H1 (cell line): Measurements from ENCODE around the gene LRRC2. TPM values are rescaled to one million over a fixed set of nuclear protein-coding genes. Genes with fewer than 3 reads are reported as not detected.
A peak's percentile ranks its signal among the peaks of the same experiment; 100 is the strongest.

ENCODE experiments used
- CTCF ChIA-PET: fragments of 300-600 bp; sonication (Branson Sonifier 250); formaldehyde crosslinking; loops from one replicate; lab custom pipeline; 2021; ENCODE audit not compliant: partially characterized antibody; lab: Charles Lee
- POLR2A ChIA-PET: fragments of 300-600 bp; sonication (Branson Sonifier 250); formaldehyde crosslinking; loops from one replicate; lab custom pipeline; 2021; ENCODE audit warnings: inconsistent platforms; ENCODE audit not compliant: partially characterized antibody; lab: Charles Lee
- DNase-seq, 2 experiments: peaks; one replicate each; pipeline versions ENCODE4 v3.0.0 to v3.0.0-alpha.2; 2010 to 2022; ENCODE audit warnings: low spot score in 2 of 2, low read depth in 1 of 2, mixed read lengths in 1 of 2
- FAIRE-seq: peaks from 2 replicates; lab custom pipeline; 2011; peaks lifted over from hg19 to GRCh38; lab: Jason Lieb, UNC
- H2AFZ ChIP-seq: 2 replicates; pipeline ENCODE4 v1.8.1; 2012; ENCODE audit warnings: low read length, inconsistent platforms
- H2AK5ac ChIP-seq: 2 replicates; pipeline ENCODE4 v1.6.1; 2013; ENCODE audit warnings: low read depth, low read length
- H2BK120ac ChIP-seq: replicated peaks from 2 replicates; pipeline ENCODE3; 2013; ENCODE audit warnings: low read depth, low read length, inconsistent platforms
- H2BK12ac ChIP-seq: 2 replicates; pipeline ENCODE4 v1.6.1; 2013; ENCODE audit warnings: low read depth, low read length
- H2BK15ac ChIP-seq: 2 replicates; pipeline ENCODE4 v1.6.1; 2013; ENCODE audit warnings: low read length
- H2BK20ac ChIP-seq: 2 replicates; pipeline ENCODE4 v1.6.1; 2013; ENCODE audit warnings: low read length
- H2BK5ac ChIP-seq: 2 replicates; pipeline ENCODE4 v1.6.1; 2013; ENCODE audit warnings: low read depth, low read length
- H3K14ac ChIP-seq: 2 replicates; pipeline ENCODE4 v1.6.1; 2013; ENCODE audit warnings: inconsistent platforms; ENCODE audit not compliant: insufficient read length
- H3K18ac ChIP-seq: 2 replicates; pipeline ENCODE4 v1.6.1; 2013; ENCODE audit warnings: low read length; ENCODE audit errors: extremely low read depth
- H3K23ac ChIP-seq: 2 replicates; pipeline ENCODE4 v1.6.1; 2013; ENCODE audit warnings: inconsistent platforms; ENCODE audit not compliant: insufficient read length
- H3K23me2 ChIP-seq: 2 replicates; pipeline ENCODE4 v1.6.1; 2013; ENCODE audit warnings: low read depth, low read length
- H3K27ac ChIP-seq: 2 replicates; pipeline ENCODE4 v1.6.1; 2011; ENCODE audit warnings: low read depth, low read length, inconsistent platforms
- H3K27me3 ChIP-seq, 4 experiments: replicated peaks in 1 of 4; 1 replicate in 1 of 4; 2 replicates in 3 of 4; pipeline versions ENCODE4 v1.6.1 to v1.8.1; 2011 to 2013; ENCODE audit warnings: low read length in 3 of 4, mild to moderate bottlenecking in 3 of 4, inconsistent platforms in 2 of 4, mixed read lengths in 2 of 4, moderate library complexity in 1 of 4; ENCODE audit not compliant: control insufficient read depth in 3 of 4, insufficient read depth in 3 of 4; ENCODE audit errors: extremely low read depth in 1 of 4
- H3K36me3 ChIP-seq, 4 experiments: 2 replicates each; pipeline versions ENCODE4 v1.6.1 to v1.8.1; 2011 to 2013; ENCODE audit warnings: mild to moderate bottlenecking in 4 of 4, low read length in 3 of 4, moderate library complexity in 2 of 4, control low read depth in 1 of 4, inconsistent platforms in 1 of 4; ENCODE audit not compliant: insufficient read depth in 4 of 4, control insufficient read depth in 2 of 4
- H3K4ac ChIP-seq: replicated peaks from 2 replicates; pipeline ENCODE3; 2013; ENCODE audit warnings: low read length, low read depth, mixed read lengths, inconsistent platforms; ENCODE audit not compliant: insufficient read length
- H3K4me1 ChIP-seq, 4 experiments: replicated peaks in 1 of 4; 1 replicate in 1 of 4; 2 replicates in 3 of 4; pipeline versions ENCODE4 v1.6.1 to v1.8.1; 2011 to 2013; ENCODE audit warnings: low read length in 3 of 4, inconsistent platforms in 2 of 4, mixed read lengths in 1 of 4; ENCODE audit not compliant: insufficient read depth in 4 of 4, control insufficient read depth in 3 of 4
- H3K4me2 ChIP-seq, 2 experiments: 2 replicates each; pipeline versions ENCODE4 v1.6.1 to v1.8.1; 2011 to 2013; ENCODE audit warnings: low read depth in 2 of 2, low read length in 2 of 2, control low read depth in 1 of 2, inconsistent platforms in 1 of 2, mild to moderate bottlenecking in 1 of 2; ENCODE audit not compliant: insufficient read depth in 1 of 2
- H3K4me3 ChIP-seq, 4 experiments: fragments of 200-600, 300-600 bp in 1 of 4; sonication (generic), shearing (Covaris generic), sonication (Bioruptor Twin) in 1 of 4; 2 replicates each; pipeline versions ENCODE4 v1.5.1 to v1.8.1; 2011 to 2016; ENCODE audit warnings: low read length in 4 of 4, low read depth in 3 of 4, control low read depth in 2 of 4, inconsistent platforms in 2 of 4, mild to moderate bottlenecking in 2 of 4, mixed read lengths in 1 of 4, moderate library complexity in 1 of 4; ENCODE audit not compliant: insufficient read depth in 2 of 4; ENCODE audit errors: extremely low read depth in 1 of 4
- H3K56ac ChIP-seq: replicated peaks from 2 replicates; pipeline ENCODE3; 2013; ENCODE audit warnings: low read depth, mild to moderate bottlenecking, mixed read lengths, low read length, inconsistent platforms; ENCODE audit not compliant: insufficient read length
- H3K79me1 ChIP-seq: 2 replicates; pipeline ENCODE4 v1.6.1; 2013; ENCODE audit warnings: low read depth, low read length, control low read depth
- H3K79me2 ChIP-seq, 2 experiments: 2 replicates each; pipeline versions ENCODE4 v1.6.1 to v1.8.1; 2012 to 2013; ENCODE audit warnings: low read length in 2 of 2, mild to moderate bottlenecking in 2 of 2, inconsistent platforms in 1 of 2; ENCODE audit not compliant: insufficient read depth in 2 of 2, control insufficient read depth in 1 of 2
- H3K9ac ChIP-seq, 4 experiments: replicated peaks in 1 of 4; 1 replicate in 1 of 4; 2 replicates in 3 of 4; pipeline versions ENCODE4 v1.6.1 to v1.8.1; 2011 to 2013; ENCODE audit warnings: low read depth in 3 of 4, low read length in 3 of 4, control low read depth in 2 of 4, mild to moderate bottlenecking in 2 of 4, moderate library complexity in 2 of 4, inconsistent platforms in 1 of 4; ENCODE audit errors: extremely low read depth in 1 of 4
- H3K9me3 ChIP-seq, 2 experiments: 2 replicates each; pipeline versions ENCODE4 v1.6.1 to v1.8.1; 2012 to 2013; ENCODE audit warnings: mild to moderate bottlenecking in 2 of 2, moderate library complexity in 2 of 2, control low read depth in 1 of 2, inconsistent platforms in 1 of 2, low read depth in 1 of 2, low read length in 1 of 2, mixed read lengths in 1 of 2; ENCODE audit not compliant: insufficient read depth in 2 of 2
- H4K20me1 ChIP-seq, 2 experiments: replicated peaks in 1 of 2; 2 replicates each; pipeline versions ENCODE3 to v1.8.1; 2011 to 2013; ENCODE audit warnings: inconsistent platforms in 2 of 2, low read length in 2 of 2, mild to moderate bottlenecking in 1 of 2; ENCODE audit not compliant: insufficient read depth in 2 of 2, control insufficient read depth in 1 of 2
- H4K5ac ChIP-seq: 2 replicates; pipeline ENCODE4 v1.6.1; 2013; ENCODE audit warnings: low read length, low read depth, mixed read lengths, inconsistent platforms; ENCODE audit not compliant: insufficient read length
- H4K8ac ChIP-seq: 2 replicates; pipeline ENCODE4 v1.8.0; 2013; ENCODE audit warnings: mild to moderate bottlenecking, moderate library complexity, low read length, inconsistent platforms; ENCODE audit not compliant: insufficient read depth; ENCODE audit errors: extremely low read depth
- H4K91ac ChIP-seq: replicated peaks from 2 replicates; pipeline ENCODE3; 2013; ENCODE audit warnings: low read length, mixed read lengths, inconsistent platforms; ENCODE audit not compliant: insufficient read length
- ATF2 ChIP-seq: IDR thresholded peaks from 2 replicates; pipeline ENCODE4 v1.6.1; 2012; ENCODE audit warnings: low read length, inconsistent platforms
- HDAC2 ChIP-seq, 2 experiments: fragments of 300-600 bp in 1 of 2; sonication (generic) in 1 of 2; IDR thresholded peaks; 2 replicates each; pipeline ENCODE4 v1.6.1; 2011 to 2012; ENCODE audit warnings: low read depth in 2 of 2, low read length in 2 of 2, mild to moderate bottlenecking in 2 of 2, moderate library complexity in 2 of 2, borderline replicate concordance in 1 of 2, inconsistent platforms in 1 of 2
- KDM4A ChIP-seq: IDR thresholded peaks from one replicate; pipeline ENCODE4 v1.7.1; 2012; ENCODE audit warnings: low read depth, mild to moderate bottlenecking, moderate library complexity, low read length, inconsistent platforms; ENCODE audit not compliant: severe bottlenecking
- NANOG ChIP-seq: IDR thresholded peaks from 2 replicates; pipeline ENCODE4 v1.6.1; 2011; ENCODE audit warnings: low read length, low read depth, mild to moderate bottlenecking, inconsistent platforms; ENCODE audit not compliant: insufficient read depth, poor library complexity, severe bottlenecking
- NRF1 ChIP-seq: IDR thresholded peaks from 2 replicates; pipeline ENCODE4 v1.6.1; 2011; ENCODE audit warnings: mild to moderate bottlenecking, low read depth, low read length, improper control_type of control experiment
- RAD21 ChIP-seq, 2 experiments: IDR thresholded peaks in 1 of 2; conservative IDR thresholded peaks in 1 of 2; 2 replicates each; pipeline ENCODE4 v1.6.1; 2011; ENCODE audit warnings: low read depth in 2 of 2, low read length in 2 of 2, improper control_type of control experiment in 1 of 2, inconsistent platforms in 1 of 2, mild to moderate bottlenecking in 1 of 2, moderate library complexity in 1 of 2
- RBBP5 ChIP-seq: IDR thresholded peaks from 2 replicates; pipeline ENCODE4 v1.7.1; 2012; ENCODE audit warnings: low read depth, mild to moderate bottlenecking, inconsistent platforms, low read length, moderate library complexity, borderline replicate concordance
- RNF2 ChIP-seq: fragments of 200-900, 300-1000 bp; sonication (generic); IDR thresholded peaks from 2 replicates; pipeline ENCODE4 v1.7.1; 2016; ENCODE audit warnings: borderline replicate concordance, low read depth, mild to moderate bottlenecking, antibody characterized with exemption, low read length; ENCODE audit not compliant: poor library complexity, severe bottlenecking; ENCODE audit errors: missing control alignments
- TAF7 ChIP-seq: optimal IDR thresholded peaks from 2 replicates; pipeline ENCODE3; 2011; ENCODE audit warnings: low read depth, mild to moderate bottlenecking, inconsistent platforms, low read length, moderate library complexity, borderline replicate concordance
- WGBS, 2 experiments: shearing (Covaris generic) in 1 of 2; methylation state at CpG; one replicate each; pipeline versions ENCODE4 v1.1.6 to v1.1.7; 2013 to 2015; ENCODE audit warnings: low lambda C conversion rate in 2 of 2, mixed read lengths in 2 of 2, inconsistent platforms in 1 of 2, low coverage in 1 of 2, missing lambda C conversion rate in 1 of 2; ENCODE audit not compliant: insufficient replicate concordance in 2 of 2, insufficient coverage in 1 of 2, insufficient read length in 1 of 2; ENCODE audit errors: extremely low coverage in 1 of 2, missing lambda C conversion rate in 1 of 2; 5-methylcytosine and 5-hydroxymethylcytosine counted together
- polyA plus RNA-seq, 7 experiments: library from polyadenylated mRNA; depleted of rRNA in 3 of 7; stranded (reverse) in 5 of 7; unstranded in 2 of 7; fragments of >200 nt in 5 of 7; fragments of 200-250 nt in 2 of 7; gene quantifications; 1 replicate in 5 of 7; 2 replicates in 1 of 7; 4 replicates in 1 of 7; pipeline versions ENCODE4 v1.2.1 to v1.2.3, GENCODE V29; 2011 to 2013; ENCODE audit warnings: missing spikeins in 2 of 7, mixed read lengths in 2 of 7
- total RNA-seq: library from RNA; stranded (reverse); fragmentation: NEBNext Ultra II Directional; extraction: Animal tissue kit (Norgen Biotek cat#: 25700); gene quantifications from 2 replicates; pipeline ENCODE4 v1.2.1, GENCODE V29; 2021

Gene LRRC2
- total and polyA plus RNA-seq, 2 of the 8 experiments (the other 6 are each of a cell fraction or from before 2014, with no cell fraction given): 1.4 to 6.4 TPM

- H4K20me1 ChIP-seq: no peaks in the 10 kb centered on the region
- no peak overlapping the region for H3K4me2 ChIP-seq
- no peak overlapping the region for H3K23ac ChIP-seq
- H2BK120ac ChIP-seq: no peak overlapping the region
- H2AFZ ChIP-seq: no peak overlapping the region
- no peak overlapping the region for H4K5ac ChIP-seq
- H3K79me1 ChIP-seq: no peaks in the 10 kb centered on the region
- POLR2A ChIA-PET: interaction anchor here (0.9 kb wide), 1 partner anchor 44 kb away, joined by 3 read pairs; no protein-coding TSS in a partner anchor
- H2BK15ac ChIP-seq: no peak overlapping the region
- H3K23me2 ChIP-seq: no peaks in the 10 kb centered on the region
- H3K9me3 ChIP-seq: no peaks in the 10 kb centered on the region
- H3K27me3 ChIP-seq: no peaks in the 10 kb centered on the region; a peak in 2 of 7 replicates
- H3K14ac ChIP-seq: no peak overlapping the region
- H3K18ac ChIP-seq: no peak overlapping the region
- no peak overlapping the region for H3K4ac ChIP-seq
- no peak overlapping the region for H2BK5ac ChIP-seq
- no peak overlapping the region for H2BK20ac ChIP-seq
- H3K9ac ChIP-seq: no peak overlapping the region
- TF ChIP-seq KDM4A (no peak), HDAC2 (IDR thresholded peaks at IDR 0.05; ENCODE audit: borderline replicate concordance in 1 of 2, low read depth in 2 of 2, low read length in 2 of 2) (no peak), RBBP5 (no peak), RNF2 (no peak), ATF2 (no peak), TAF7 (no peak), NANOG (no peak), RAD21 (IDR thresholded peaks at IDR 0.05 in 1 of 2, conservative IDR thresholded peaks at IDR 0.05 in 1 of 2; ENCODE audit: low read depth in 2 of 2, low read length in 2 of 2) (no peak), NRF1 (no peak)
- no peak overlapping the region for H2BK12ac ChIP-seq
- 89% methylated on average over 5 of the region's 5 CpGs; no CpG with 5 or more reads in 1 of the 2 experiments for WGBS, 2 experiments
- H3K27ac ChIP-seq: no peak overlapping the region
- CTCF ChIA-PET: interaction anchor here (1.2 to 1.9 kb wide), 2 partner anchors 8 to 54 kb away, joined by 3 to 6 read pairs; no protein-coding TSS in a partner anchor
- H3K36me3 ChIP-seq: no peaks in the 10 kb centered on the region
- H4K8ac ChIP-seq: no peak overlapping the region
- no peak overlapping the region for H3K56ac ChIP-seq
- FAIRE-seq (no peak), DNase-seq (peak in 1 of 2 experiments; percentile 35)
- H2AK5ac ChIP-seq: no peak overlapping the region
- no peak overlapping the region for H4K91ac ChIP-seq
- peaks cover 5 to 17% (median 9%) of the 10 kb centered on the region in 4 experiments for H3K4me1 ChIP-seq
- no peaks in the 10 kb centered on the region for H3K79me2 ChIP-seq
- H3K4me3 ChIP-seq: no peak overlapping the region
These were observed 61.3 kb downstream of the LRRC2 start for GRCh38 chr3:46504789-46505188.
